Prostate gland (tissue), 2 donors: ENCODE data around the gene FBXL16.

Experiments used
- POLR2A ChIP-seq: fragments of 450-650 bp; IDR thresholded peaks from one replicate; pipeline ENCODE4 v1.6.1; 2016; ENCODE audit warnings: antibody characterized with exemption, mild to moderate bottlenecking
- TF ChIP-seq, protein P1 (sequence below), 4 experiments: fragments of 200-600 bp in 2 of 4; fragments of 450-650 bp in 2 of 4; sonication (generic) in 2 of 4; IDR thresholded peaks; 1 replicate in 3 of 4; 2 replicates in 1 of 4; pipeline ENCODE4 v1.5.1; 2016 to 2019; ENCODE audit warnings: antibody characterized with exemption in 4 of 4, mild to moderate bottlenecking in 2 of 4, moderate library complexity in 2 of 4

DNA sequence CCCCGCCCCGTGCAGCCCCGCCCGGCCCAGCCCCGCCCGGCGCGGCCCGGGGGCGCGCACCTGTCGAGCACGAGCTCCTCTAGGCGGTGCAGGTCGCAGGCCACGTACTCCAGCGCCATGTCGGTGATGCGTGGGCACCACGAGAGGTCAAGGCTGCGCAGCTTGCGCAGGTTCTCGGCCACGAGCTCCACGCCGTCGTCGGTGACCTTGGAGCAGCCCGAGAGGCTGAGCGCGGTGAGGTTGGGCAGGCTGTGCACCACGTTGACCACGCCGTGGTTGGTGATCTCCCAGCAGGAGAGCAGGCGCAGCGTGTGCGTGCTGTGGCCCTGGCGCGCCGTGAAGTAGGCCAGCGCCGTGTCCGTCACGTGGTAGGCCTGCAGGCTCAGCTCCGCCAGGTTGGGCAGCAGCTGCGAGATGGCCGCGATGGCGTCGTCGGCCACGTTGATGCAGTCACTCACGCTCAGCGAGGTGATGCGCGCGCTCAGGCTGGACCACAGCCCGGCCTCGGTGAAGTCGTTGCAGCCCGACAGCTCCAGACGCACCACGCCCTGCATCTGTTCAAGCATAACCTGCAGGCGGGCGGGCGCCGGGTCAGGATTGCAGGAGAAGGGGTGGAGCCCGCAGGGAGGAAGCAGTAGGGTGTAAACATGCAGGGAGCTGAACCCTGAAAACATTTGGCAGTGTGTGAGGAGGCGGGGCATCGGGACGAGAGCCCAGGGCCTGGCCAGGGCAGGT lies 10.1 kb downstream of the FBXL16 start:
- no peak for TF ChIP-seq POLR2A
- TF ChIP-seq, protein P1, sequence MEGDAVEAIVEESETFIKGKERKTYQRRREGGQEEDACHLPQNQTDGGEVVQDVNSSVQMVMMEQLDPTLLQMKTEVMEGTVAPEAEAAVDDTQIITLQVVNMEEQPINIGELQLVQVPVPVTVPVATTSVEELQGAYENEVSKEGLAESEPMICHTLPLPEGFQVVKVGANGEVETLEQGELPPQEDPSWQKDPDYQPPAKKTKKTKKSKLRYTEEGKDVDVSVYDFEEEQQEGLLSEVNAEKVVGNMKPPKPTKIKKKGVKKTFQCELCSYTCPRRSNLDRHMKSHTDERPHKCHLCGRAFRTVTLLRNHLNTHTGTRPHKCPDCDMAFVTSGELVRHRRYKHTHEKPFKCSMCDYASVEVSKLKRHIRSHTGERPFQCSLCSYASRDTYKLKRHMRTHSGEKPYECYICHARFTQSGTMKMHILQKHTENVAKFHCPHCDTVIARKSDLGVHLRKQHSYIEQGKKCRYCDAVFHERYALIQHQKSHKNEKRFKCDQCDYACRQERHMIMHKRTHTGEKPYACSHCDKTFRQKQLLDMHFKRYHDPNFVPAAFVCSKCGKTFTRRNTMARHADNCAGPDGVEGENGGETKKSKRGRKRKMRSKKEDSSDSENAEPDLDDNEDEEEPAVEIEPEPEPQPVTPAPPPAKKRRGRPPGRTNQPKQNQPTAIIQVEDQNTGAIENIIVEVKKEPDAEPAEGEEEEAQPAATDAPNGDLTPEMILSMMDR (IDR thresholded peaks at IDR 0.05) = peak in 1 of 4 experiments; percentile 2
